CD4-positive, alpha-beta T cell treated with Interleukin-6 at 100 ng/mL for 8 hours (primary cell): ENCODE measurements around the gene SLC27A5.
"Not testable (repeated sequence)": the region's sequence is repeated elsewhere in the genome, so short reads cannot be mapped to it uniquely, and the experiment has no call there.

Experiments
- DNase-seq: peaks from one replicate; pipeline ENCODE4 v3.0.0-alpha.2; 2020; ENCODE audit warnings: mixed read lengths, low spot score

SLC27A5 gene

GRCh38 chr19:58468216-58468839 is 43.5 kb downstream of the SLC27A5 start:
- DNase-seq = no peak

DNA sequence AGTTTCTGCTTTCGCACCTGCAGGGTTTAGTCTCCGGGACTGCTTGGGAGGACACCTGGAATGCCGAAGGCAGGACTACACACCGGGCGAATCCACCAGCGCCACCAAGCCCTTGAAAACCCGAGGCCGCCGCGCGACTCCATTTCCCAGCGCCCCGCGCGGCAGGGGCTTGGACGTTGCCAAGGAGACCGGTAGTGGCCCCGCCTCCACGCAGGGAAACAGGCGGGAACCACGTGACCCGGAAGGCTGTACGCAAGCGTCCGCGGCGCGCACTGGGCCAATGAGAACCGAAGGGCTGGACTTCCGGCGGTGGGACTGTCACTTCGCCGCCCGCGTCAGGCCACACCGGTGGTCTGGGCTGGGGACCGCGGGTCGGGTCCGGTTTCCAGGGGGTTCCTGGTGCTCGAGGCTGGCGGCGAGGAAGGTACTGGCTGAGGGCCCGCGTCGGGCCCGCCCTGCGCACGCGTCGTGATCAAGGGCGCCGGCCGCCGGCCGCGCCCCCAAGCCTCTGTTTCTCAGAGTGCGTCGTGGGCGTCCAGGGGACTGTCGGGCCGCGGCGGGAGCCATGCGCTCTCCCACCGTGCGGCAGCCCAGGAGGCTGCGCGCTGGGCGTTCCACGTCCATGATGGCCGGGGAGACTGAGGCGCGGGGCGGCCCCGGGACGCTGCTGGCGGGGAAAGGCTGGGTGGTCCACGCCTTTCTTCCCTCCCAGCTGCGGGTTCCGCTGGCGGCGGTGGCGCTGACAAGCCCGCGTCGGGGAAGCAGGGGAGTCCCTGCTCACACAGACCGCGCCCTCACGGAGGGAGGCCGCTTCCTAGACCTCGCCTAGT is 44.8 kb downstream of the SLC27A5 start, which contains the start of gene ZNF324:
Gene ZNF324, plus strand, starts transcription at position 321 of the 830 bp plus-strand sequence. CDS start 2,106 bp downstream, outside the sequence.
- DNase-seq = peak; percentile 96

- no peak for DNase-seq
These were observed 45.6 kb downstream of the SLC27A5 start for GRCh38 chr19:58466089-58466759.

- no peak for DNase-seq
These were observed 51.8 kb downstream of the SLC27A5 start for GRCh38 chr19:58460039-58460438.

GRCh38 chr19:58456111-58456510 is 55.7 kb downstream of the SLC27A5 start:
- no peak for DNase-seq

- no peak for DNase-seq
These were observed 56.5 kb downstream of the SLC27A5 start for GRCh38 chr19:58455306-58455705.

GRCh38 chr19:58453743-58454142 is 58.0 kb downstream of the SLC27A5 start:
- DNase-seq = no peak

- DNase-seq = peak; percentile 96
These were observed 60.3 kb downstream of the SLC27A5 start, which contains the start of gene ZNF324B for GRCh38 chr19:58451358-58452101. TSS of gene ZNF324B (plus strand) at chr19:58451622. CDS start at chr19:58453702, 2,080 bp downstream.

DNA sequence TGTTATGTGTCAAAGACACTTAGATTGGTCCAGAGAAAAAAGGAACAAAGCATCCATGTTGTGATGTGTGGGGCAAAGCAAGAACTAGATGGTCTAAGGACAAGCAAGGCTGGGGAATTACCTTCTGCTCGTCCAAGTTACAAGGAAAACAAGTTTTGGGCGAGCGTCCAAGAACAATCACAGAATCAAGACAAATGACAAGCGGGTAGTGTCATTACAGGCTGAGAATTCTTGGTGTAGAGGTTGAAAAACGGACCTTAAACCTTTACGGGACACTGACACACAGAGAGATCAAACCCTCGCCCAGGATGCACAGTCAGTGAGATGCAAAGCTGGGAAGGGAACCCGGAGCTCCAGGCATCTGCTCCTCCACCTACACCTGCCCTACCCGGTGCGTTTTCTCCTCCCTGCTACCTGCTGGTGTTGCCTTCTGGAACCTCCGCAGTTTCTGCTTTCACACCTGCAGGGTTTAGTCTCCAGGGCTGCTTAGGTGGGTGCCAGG is 60.9 kb downstream of the SLC27A5 start:
- no peak for DNase-seq

DNA sequence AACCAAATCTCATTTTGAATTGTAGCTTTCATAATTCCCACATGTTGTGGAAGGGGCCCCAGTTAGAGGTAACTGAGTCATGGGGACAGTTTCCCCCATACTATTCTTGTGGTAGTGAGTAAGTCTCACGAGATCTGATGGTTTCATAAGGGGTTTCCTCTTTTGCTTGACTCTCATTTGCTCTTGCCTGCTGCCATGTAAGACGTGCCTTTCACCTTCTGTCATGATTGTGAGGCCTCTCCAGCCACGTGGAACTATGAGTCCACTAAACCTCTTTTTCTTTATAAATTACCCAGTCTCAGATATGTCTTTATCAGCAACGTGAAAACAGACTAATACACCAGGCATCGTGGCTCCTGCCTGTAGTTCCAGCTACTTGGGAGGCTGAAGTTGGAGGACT is 61.8 kb downstream of the SLC27A5 start:
- DNase-seq = not testable (repeated sequence)

DNA sequence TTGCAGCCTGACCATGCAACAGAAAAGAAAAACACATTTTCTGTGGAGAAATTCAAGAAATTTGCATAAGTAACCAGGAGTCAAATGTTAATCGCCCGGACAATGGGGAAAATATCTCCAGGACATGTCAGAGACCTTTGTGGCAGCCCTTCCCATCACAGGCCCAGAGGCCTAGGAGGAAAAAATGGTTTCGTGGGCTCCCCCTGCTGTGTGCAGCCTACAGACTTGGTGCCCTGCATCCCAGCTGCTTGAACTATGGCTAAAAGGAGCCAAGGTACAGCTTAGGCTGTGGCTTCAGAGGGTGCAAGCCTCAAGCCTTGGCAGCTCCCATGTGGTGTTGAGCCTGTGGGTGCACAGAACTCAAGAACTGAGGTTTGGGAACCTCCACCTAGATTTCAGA is 62.9 kb downstream of the SLC27A5 start:
- not testable (repeated sequence) for DNase-seq
